Omental fat pad (tissue), 4 donors: Measurements from ENCODE around the gene SYNJ2. TPM values are rescaled to one million over a fixed set of nuclear protein-coding genes. Genes with fewer than 3 reads are reported as not detected.

Experiments
- ATAC-seq: fragments of 150-250 bp; one replicate; pipeline ENCODE4 v1.9.1; 2016; ENCODE audit warnings: mild to moderate bottlenecking, moderate library complexity; ENCODE audit not compliant: low FRiP score
- DNase-seq: peaks from one replicate; pipeline ENCODE4 v3.0.0-alpha.2; 2019; ENCODE audit warnings: low spot score
- total RNA-seq, 4 donors: library from RNA; depleted of rRNA; stranded (reverse); fragments of >200 nt; gene quantifications; one replicate each; pipeline ENCODE4 v1.1.0, GENCODE V29; 2016
- TF ChIP-seq, protein P1 (sequence below), 3 donors: fragments of 450-650 bp; IDR thresholded peaks; one replicate each; pipeline ENCODE4 v1.5.1; 2016 to 2017; ENCODE audit warnings: antibody characterized with exemption in 3 of 3, mild to moderate bottlenecking in 3 of 3, moderate library complexity in 2 of 3

The SYNJ2 gene
- total RNA-seq, 4 donors from 2014 or later, result 2.3 to 27.6 (median 6.4) TPM

- no peak for DNase-seq
These were observed 56.1 kb downstream of the SYNJ2 start for GRCh38 chr6:158037771-158038170.

GRCh38 chr6:158038291-158039177 lies 56.9 kb downstream of the SYNJ2 start:
- DNase-seq, result no peak
- ATAC-seq, result no peak
- TF ChIP-seq, protein P1, sequence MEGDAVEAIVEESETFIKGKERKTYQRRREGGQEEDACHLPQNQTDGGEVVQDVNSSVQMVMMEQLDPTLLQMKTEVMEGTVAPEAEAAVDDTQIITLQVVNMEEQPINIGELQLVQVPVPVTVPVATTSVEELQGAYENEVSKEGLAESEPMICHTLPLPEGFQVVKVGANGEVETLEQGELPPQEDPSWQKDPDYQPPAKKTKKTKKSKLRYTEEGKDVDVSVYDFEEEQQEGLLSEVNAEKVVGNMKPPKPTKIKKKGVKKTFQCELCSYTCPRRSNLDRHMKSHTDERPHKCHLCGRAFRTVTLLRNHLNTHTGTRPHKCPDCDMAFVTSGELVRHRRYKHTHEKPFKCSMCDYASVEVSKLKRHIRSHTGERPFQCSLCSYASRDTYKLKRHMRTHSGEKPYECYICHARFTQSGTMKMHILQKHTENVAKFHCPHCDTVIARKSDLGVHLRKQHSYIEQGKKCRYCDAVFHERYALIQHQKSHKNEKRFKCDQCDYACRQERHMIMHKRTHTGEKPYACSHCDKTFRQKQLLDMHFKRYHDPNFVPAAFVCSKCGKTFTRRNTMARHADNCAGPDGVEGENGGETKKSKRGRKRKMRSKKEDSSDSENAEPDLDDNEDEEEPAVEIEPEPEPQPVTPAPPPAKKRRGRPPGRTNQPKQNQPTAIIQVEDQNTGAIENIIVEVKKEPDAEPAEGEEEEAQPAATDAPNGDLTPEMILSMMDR (IDR thresholded peaks at IDR 0.05), result no peak

More at GRCh38 chr6:158037771-158038170, 56.1 kb downstream of the SYNJ2 start:
- TF ChIP-seq, protein P1 (IDR thresholded peaks at IDR 0.05), result no peak
- no peak for ATAC-seq

DNA sequence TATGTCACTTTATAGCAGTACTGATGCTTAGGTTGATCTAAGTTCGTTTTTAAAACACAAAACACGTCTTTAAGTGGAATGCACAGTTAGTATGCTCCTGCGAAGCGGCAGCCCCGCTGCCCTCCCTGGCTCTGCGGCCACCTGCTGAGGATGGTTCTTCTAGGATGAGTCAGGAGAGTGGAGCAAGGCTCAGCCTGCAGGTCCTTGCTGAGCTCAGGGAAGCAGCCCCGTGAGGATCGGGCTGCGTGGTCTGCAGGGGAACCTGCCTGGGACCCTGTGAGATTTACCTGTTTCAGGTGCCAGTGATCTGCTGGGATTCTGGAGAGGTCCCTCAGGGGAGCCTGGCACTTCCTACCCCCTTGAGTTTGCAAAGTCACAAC lies 57.5 kb downstream of the SYNJ2 start:
- DNase-seq (no peak), ATAC-seq (no peak)
- TF ChIP-seq, protein P1 (IDR thresholded peaks at IDR 0.05), result no peak

GRCh38 chr6:158039571-158040050 lies 57.9 kb downstream of the SYNJ2 start:
- DNase-seq, result no peak
- ATAC-seq, result no peak

DNA sequence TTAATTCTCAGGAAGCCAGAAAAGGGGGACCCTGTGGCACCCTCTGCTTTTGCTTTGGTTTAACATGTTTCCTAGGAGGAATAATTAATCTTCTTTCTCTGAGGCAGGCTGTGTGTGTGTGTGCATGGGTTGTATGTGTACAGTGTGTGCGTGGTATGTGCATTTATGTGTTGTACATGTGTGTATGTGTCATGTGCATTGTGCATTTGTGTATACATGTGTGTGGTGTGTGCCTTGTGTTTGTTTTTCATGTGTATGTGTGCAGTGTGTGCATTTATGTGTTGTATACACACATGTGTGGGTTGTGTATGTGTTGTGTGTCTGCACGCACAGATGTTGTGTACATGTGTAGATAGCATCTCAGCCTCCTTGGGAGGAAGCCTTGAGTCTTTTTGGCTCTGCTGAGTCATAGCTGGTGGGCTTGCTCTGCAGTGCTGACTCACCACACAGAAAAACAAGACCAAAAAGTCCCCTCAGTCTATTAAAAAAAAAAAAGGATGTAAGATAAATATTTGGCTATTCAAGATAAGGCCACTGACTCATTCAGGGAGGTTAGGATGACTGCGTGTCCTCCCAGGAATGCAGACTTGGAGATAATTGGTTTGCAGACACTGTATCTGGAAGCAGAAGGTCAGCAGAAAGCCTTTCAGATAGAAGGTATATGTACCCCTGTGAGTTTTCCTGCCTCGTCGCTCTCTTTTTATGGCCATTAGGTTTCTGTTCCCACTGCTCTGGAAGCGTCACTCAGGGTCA lies 58.6 kb downstream of the SYNJ2 start:
- ATAC-seq (peak; percentile 82), DNase-seq (no peak)

More at GRCh38 chr6:158039571-158040050, 57.9 kb downstream of the SYNJ2 start:
- TF ChIP-seq, protein P1 (IDR thresholded peaks at IDR 0.05), result no peak

GRCh38 chr6:158040804-158041347 lies 59.2 kb downstream of the SYNJ2 start:
- peak; percentile 15 for ATAC-seq
- TF ChIP-seq, protein P1 (IDR thresholded peaks at IDR 0.05), result no peak
- no peak for DNase-seq

More for the DNA sequence above, 58.6 kb downstream of the SYNJ2 start:
- TF ChIP-seq, protein P1 (IDR thresholded peaks at IDR 0.05), result no peak
